ENCODE measurements around the gene TARBP1.

TARBP1 gene

GRCh38 chr1:234463749-234464148 is 15.2 kb downstream of the TARBP1 start:
- Histone ChIP-seq H3K4me3 (replicated peaks; ENCODE audit: insufficient read depth, low read length) (no peak overlapping the region), H3K27me3 (ENCODE audit: insufficient read depth, poor library complexity, severe bottlenecking) (no peaks in the 10 kb centered on the region), H3K27ac (replicated peaks) (no peak overlapping the region)
- DNase-seq (ENCODE audit: low read depth in 1 of 2, low spot score in 1 of 2): no peak
- TF ChIP-seq POLR2AphosphoS5 (IDR thresholded peaks at IDR 0.05; ENCODE audit: low read depth) (no peak), SPI1 (IDR thresholded peaks at IDR 0.05; ENCODE audit: borderline replicate concordance, low read depth) (no peak), GABPA (IDR thresholded peaks at IDR 0.05; ENCODE audit: low read depth) (no peak), CTCF (IDR thresholded peaks at IDR 0.05; ENCODE audit: insufficient read depth, low read length) (no peak)

GRCh38 chr1:234460652-234461051 is 18.3 kb downstream of the TARBP1 start:
- Histone ChIP-seq H3K27ac (replicated peaks) (no peak overlapping the region), H3K4me3 (replicated peaks; ENCODE audit: insufficient read depth, low read length) (no peak overlapping the region), H3K27me3 (ENCODE audit: insufficient read depth, poor library complexity, severe bottlenecking) (no peaks in the 10 kb centered on the region)
- TF ChIP-seq POLR2AphosphoS5 (IDR thresholded peaks at IDR 0.05; ENCODE audit: low read depth): no peak
- no peak for TF ChIP-seq REST (IDR thresholded peaks at IDR 0.05; ENCODE audit: insufficient replicate concordance, low read depth)
- no peak for TF ChIP-seq CTCF (IDR thresholded peaks at IDR 0.05; ENCODE audit: insufficient read depth, low read length)
- TF ChIP-seq SPI1 (IDR thresholded peaks at IDR 0.05; ENCODE audit: borderline replicate concordance, low read depth): no peak
- TF ChIP-seq GABPA (IDR thresholded peaks at IDR 0.05; ENCODE audit: low read depth): no peak
- no peak for DNase-seq (ENCODE audit: low read depth in 1 of 2, low spot score in 1 of 2)

DNA sequence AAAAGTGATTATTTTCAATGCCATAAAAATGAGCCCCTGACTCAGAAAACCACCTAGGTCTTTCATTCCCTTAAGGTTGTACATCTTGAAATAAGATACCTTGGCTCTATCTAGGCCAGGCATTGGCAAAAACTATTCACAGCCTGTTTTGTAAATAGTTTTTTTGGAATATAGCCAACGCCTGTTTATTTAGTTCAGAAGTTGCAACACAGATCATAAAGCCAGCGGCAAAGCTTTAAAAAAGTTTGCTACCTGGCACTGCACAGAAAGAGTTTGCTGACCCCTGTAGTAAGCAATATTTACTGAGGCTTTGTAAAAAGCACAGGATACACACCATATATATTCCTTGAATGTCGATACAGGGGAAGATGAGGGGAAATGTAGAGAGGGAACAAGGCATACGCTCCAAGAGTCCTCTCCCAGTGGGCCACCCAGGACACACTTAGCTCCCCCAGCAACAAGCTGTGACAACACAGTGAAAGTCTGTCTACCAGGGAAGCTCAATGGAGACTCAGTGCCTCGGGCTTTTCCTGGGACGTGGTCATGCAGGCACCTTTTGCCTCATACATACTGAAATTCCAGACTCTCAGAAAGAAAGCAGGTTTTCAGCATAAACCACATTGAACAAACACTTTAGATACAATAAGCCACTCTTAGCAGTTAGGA is 20.5 kb downstream of the TARBP1 start:
- Histone ChIP-seq H3K4me3 (replicated peaks; ENCODE audit: insufficient read depth, low read length) (no peak overlapping the region), H3K27me3 (ENCODE audit: insufficient read depth, poor library complexity, severe bottlenecking) (no peaks in the 10 kb centered on the region), H3K27ac (replicated peaks) (no peak overlapping the region)
- no peak for DNase-seq (ENCODE audit: low read depth in 1 of 2, low spot score in 1 of 2)
- TF ChIP-seq SPI1 (IDR thresholded peaks at IDR 0.05; ENCODE audit: borderline replicate concordance, low read depth): no peak
- no peak for TF ChIP-seq REST (IDR thresholded peaks at IDR 0.05; ENCODE audit: insufficient replicate concordance, low read depth)

DNA sequence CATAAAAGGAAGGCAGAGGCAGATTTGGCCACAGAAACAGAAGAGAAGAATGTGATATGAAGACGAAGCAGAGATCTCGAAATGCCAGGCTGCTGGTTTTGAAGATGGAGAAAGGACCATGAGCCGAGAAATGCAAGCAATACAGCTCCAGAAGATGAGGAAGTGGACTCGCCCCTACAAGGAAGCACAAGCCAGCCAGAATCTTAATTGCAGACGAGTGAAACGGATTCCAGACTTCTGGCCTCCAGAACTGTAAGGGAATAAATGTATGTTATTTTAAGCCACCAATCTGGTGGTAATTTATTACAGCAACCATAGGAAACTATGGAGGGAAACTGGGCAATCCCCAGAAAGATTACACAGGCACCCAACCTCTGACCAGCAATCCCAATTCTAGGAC is 24.1 kb downstream of the TARBP1 start:
- Histone ChIP-seq H3K27ac (replicated peaks) (no peak overlapping the region), H3K27me3 (ENCODE audit: insufficient read depth, poor library complexity, severe bottlenecking) (no peaks in the 10 kb centered on the region), H3K4me3 (replicated peaks; ENCODE audit: insufficient read depth, low read length) (no peak overlapping the region)
- TF ChIP-seq SPI1 (IDR thresholded peaks at IDR 0.05; ENCODE audit: borderline replicate concordance, low read depth) (peak; percentile 46; the same call in 1 of the 2 replicates), POLR2AphosphoS5 (IDR thresholded peaks at IDR 0.05; ENCODE audit: low read depth) (no peak), CTCF (IDR thresholded peaks at IDR 0.05; ENCODE audit: insufficient read depth, low read length) (no peak)
- DNase-seq (ENCODE audit: low read depth in 1 of 2, low spot score in 1 of 2): no peak

All from HL-60 (cell line).